Measurements from ENCODE around the gene PRKN. TPM values are rescaled to one million over a fixed set of nuclear protein-coding genes. Genes with fewer than 3 reads are reported as not detected.

Gene PRKN
- total RNA-seq, 1 donor from 2014 or later = 0.93 TPM

DNA sequence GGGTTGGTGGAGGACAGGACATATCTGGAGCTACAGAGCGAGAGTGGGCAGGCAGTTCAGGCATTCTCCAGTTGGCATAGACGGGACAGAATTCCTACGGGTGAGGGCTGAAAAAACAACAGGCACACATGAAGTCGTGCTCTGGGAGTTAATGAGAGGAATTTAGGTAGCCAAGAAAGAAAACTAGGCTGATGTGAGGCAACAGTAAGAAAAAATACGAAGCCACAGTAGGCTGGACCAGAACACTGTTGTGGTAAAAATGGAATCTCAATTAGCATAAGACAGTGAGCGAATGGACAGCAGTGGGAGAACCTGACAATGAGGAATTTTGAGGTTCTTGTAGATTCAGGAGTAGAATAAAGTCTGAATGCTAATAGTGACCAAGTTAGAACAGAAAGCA lies 965.6 kb downstream of the PRKN start:
- no peak for DNase-seq (ENCODE audit: extremely low read depth, low read depth, low spot score)

DNA sequence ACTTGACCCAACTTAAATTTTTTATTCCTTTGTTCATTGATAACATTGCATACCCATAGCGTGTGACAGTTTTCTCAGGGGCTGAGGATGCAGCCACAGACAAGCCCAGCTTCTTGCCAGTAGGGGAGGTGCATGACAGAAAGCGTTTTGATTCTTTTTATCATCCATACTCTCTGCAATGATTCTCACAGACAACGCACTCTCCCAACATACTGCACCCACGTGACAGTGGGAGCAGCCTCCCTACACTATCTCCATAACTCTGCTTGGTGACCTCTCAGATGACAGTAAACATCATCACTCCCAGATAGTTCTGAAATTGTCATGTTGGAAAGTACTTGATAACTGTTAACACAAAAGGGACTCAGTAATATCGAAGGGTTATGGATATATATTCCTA lies 972.5 kb downstream of the PRKN start:
- no peak for DNase-seq (ENCODE audit: extremely low read depth, low read depth, low spot score)

DNA sequence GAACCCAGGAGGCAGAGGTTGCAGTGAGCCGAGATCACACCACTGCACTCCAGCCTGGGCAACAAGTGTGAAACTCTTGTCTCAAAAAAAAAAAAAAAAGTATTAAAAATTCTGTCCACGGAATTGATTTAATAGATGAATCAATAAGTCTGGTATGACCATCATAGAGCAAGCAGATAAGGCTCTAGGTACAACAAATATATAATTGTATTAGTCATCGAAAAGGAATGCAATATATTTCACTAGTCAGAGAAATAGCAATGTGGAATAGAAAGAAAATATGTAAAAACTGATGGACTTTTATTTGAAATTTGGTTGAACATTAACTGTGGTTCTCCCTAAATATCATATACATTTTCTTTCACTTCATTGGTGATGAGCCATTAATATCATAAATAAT lies 976.9 kb downstream of the PRKN start:
- no peak for DNase-seq (ENCODE audit: extremely low read depth, low read depth, low spot score)

DNA sequence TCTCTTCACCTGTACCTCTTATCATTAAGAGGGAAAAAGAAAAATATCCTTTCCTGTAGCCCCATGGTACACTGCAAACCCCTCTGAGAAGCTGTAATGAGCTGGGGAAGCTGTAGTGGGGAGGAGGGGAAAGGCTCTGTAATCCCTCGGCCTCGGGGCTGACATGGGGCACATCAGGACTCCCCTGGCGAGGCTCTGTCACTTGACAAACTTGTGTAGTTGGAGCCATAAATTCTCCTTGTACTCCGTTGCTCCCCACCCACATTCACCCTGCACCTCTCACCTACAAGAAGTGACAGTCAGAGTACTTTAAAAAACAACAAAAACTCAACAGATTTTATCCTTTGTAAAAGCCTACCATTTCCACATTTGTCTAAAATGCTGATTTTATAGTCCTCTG lies 978.0 kb downstream of the PRKN start:
- no peak for DNase-seq (ENCODE audit: extremely low read depth, low read depth, low spot score)

DNA sequence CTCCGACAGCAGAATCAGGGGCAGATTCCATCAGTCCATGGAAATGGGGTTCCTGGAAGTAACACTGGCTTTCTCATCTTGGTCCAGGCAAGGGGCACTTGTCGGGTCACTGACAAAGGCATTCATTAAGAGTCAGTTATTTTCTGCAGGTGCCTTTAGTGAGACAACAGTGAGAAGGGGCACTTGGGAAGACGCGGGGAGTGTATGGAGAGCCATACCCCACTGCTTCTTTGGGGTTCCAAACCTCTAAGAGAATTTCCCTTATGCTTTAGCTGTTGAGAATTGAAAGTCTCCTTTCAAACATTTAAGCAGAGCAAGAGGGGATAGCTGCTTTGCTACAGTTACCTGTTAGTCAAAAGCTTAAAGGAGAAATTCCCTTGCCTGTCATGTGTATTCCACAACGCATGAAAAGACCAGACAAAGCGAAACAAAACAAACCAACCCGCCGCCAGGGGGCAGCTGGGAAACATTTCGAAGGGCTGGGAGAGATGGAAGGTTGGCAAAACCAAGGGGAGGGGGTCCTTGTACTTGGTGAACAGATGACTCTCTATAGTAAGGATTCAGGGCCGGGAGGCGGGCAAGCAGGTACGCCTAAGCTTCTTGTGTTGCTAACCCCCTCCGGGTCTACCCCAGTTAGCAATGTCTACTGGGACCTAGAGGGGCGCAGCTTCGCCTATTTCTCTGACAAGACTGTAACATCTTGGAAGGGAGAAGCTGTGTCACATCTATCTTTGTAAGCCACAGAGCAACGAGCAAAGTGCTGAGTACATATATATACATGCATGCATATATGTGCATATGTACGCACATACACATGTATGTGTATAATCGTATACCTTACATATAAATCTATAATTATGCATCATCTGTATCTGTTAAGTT lies 978.8 kb downstream of the PRKN start:
- no peak for DNase-seq (ENCODE audit: extremely low read depth, low read depth, low spot score)

DNA sequence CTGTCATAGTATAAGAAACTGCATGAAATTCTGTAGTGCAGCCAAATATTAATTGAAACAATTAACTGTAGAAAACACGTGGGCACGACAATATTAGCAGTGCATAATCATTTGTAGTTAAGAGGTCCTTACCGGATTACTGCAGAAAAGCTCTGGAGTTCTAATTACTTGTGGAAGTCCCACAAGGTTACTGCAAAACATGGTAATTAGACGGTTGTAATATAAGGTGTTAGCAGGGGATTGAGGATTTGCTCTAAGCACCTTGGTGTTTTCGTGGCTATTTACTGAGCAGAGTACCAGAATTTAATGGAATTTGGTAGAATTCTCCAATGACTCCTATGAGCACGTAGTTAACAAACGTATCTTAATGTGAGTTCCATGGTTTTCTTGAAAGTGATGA lies 980.1 kb downstream of the PRKN start:
- DNase-seq (ENCODE audit: extremely low read depth, low read depth, low spot score) = no peak

DNA sequence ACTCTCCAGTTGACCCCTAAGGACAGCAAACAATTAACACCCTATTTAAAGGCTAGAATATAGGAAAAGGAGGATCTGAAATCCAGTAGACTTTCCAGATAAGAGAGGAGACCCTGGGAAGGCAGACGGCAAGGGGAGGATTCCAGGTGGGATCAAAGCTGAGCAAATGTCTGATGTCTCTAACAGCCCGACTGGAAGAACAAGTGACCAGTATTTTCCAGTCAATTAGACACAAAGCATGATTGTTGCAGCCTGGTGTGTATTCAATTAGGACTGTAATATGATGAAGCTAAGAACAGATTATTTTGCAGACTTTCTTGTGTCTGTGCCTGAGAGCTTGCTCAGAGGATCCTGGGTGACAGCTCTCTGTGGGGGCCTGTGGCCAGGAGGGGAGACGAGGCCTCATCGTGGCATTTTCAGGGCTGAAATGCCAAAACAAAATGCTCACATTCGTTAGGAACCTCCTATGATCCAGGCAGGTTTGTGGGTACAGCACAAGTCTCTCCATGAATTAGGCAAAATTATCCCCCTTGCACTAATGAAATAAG lies 981.9 kb downstream of the PRKN start:
- no peak for DNase-seq (ENCODE audit: extremely low read depth, low read depth, low spot score)

DNA sequence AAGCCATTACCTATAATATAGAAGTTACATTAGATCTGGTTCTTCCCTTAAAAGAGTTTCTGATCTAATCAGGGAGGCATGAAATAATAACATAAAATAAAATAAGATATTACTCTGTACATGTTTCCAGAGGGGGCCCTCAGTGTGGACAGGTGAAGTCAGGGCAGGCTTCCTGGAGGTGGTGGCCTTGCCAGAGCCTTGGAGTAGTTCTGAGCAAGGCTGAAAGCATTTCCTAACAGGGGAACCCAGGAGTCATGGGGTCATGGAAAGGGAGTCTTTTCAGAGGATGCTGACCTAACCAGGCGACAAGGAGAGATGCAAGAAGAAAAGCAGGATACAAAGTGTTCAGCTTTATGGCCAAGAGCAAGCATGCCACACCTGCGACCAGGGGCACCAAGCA lies 982.4 kb downstream of the PRKN start:
- DNase-seq (ENCODE audit: extremely low read depth, low read depth, low spot score) = no peak

DNA sequence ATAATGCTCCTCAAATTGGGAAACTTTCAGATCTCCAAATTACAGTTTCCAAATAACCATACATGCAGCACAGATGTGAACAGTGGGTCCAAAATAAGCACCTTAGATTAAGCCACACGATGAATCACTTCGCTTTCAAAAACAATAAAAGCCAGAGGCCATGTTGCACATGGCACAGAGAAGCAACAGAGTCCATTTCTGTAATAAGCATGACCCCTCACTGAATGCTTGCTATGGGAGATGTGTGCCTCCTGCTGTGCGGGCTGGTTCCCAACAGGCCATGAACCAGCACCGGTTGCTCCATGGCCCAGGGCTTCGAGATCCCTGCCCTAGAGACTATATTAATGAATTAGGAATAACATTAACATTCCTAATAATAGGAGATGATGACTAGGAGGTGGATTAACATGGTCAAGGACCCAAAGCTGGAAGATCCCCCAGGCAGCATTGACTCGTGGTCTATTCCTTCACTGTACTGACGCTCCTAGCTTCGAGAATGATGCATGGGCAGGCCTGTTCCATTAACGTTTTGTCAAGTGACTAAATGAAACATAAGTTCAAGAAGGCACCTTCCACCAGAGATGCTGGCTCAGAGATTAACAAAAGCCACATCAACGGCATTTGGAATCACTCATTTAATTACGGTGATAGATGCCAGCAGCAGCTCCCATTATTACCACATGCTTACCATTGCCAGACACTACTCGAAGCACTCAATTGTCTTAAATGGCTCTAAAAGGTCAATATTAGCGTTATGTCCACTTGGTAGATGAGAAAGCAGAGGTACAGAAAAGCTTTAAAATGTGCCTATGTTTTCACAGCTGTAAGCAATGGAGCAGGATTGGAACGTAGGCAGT lies 983.1 kb downstream of the PRKN start:
- DNase-seq (ENCODE audit: extremely low read depth, low read depth, low spot score) = no peak

DNA sequence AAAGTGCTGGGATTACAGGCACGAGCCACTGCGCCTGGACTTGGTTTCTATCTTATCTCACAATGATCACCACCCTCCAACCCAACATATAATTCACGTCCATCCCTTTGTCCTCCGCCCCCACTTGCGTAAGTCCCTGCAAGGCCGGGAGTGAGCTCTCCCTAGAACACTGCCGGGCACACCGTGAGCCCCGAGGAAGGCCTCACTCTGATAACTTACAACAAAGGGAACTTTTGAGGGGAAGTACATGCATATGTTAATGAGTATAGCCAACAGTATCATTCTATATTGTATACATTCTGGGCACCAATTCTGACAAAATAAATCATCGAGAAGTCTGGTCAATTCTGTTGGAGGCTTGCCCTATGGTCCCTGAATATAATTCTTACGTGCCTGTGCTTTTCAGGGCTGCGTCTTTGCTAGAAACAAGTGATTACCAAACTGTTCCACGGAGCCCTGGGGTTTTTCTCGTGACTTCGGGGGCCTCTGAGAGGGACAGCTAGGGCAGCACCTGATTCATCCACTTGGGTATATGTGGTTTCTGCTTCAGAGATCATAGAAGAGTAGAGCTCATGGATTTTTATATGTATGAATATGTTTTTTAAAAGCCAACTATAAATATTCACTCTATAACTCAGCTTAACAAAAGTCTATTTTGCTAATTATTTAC lies 983.9 kb downstream of the PRKN start:
- no peak for DNase-seq (ENCODE audit: extremely low read depth, low read depth, low spot score)

DNA sequence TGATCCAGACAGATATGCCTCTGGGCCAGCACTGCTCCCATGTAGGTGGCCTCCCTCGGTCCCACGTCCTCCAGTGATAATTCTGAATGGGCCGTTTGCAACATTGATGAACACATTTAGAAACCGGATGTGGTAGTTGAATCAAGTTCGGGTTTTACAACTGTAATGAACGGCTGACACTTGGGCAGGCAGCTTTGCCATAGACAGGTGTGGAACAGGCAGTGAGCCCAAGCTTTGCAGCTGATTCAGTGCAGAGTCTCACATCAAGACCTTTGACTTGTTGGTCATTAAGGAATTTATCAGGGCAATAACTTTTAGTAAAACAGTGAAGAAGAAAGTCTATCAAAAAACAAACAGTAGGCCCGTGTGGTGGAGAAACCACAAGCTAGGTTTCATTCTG lies 987.1 kb downstream of the PRKN start:
- no peak for DNase-seq (ENCODE audit: extremely low read depth, low read depth, low spot score)

DNA sequence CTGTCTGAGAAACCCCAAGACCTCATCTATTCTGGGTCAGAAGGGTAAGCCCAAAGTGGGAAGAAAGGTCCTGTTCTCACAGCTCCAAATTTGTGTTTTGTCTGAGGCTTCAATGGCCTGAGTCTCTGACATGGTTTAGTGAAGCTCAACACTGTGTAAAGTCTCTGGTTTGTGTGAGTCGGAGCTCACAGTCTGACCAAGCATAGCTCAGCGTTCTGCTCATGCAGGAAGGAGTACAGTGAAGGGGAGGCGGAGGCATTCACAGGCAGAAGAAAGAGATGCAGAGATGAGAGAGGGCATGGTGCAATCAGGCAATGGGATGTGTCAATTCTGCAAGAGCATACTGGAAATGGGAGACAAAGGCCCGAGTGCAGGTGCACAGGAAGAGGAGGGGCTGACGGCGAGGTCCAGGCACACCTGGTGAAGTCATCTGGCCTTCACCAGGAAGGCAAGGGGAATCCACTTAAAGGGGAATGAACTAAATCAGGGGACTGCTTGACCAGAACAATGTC lies 990.7 kb downstream of the PRKN start:
- no peak for DNase-seq (ENCODE audit: extremely low read depth, low read depth, low spot score)

DNA sequence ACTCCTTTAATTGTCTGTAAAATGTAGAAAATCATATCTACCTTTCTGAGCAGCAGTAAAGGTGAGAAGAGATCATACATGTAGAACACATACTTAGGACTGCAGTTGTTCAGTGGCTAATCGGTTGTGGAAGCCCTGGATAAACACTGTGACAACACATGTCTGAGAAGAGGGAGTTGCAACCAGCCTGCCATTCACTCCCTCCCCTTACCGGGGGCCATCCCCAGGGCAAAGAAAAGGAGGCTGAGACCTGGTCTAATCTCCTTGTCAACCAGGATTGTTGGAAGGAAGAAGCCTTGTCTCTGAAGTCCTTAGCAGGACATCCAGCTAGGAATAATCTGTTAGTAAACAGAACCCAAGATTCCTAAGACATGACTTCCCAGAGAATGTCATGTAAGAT lies 991.2 kb downstream of the PRKN start:
- no peak for DNase-seq (ENCODE audit: extremely low read depth, low read depth, low spot score)

DNA sequence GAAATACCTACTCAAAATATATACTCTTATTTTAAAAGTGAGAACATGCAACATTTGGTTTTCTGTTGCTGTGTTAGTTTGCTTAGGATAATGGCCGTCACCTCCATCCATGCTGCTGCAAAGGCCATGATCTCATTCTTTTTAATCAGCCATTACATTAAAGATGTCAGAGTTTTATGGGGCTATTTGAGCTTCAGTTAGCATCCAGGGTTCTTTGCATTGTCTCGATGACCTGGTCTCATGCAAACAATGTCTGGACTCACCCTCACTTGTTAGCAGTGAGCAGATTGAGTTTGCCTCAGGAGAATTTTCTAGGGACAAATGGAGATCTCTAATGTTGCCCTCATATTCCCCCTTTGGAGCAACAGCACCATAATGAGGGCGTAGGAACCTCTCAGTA lies 995.0 kb downstream of the PRKN start:
- no peak for DNase-seq (ENCODE audit: extremely low read depth, low read depth, low spot score)

DNA sequence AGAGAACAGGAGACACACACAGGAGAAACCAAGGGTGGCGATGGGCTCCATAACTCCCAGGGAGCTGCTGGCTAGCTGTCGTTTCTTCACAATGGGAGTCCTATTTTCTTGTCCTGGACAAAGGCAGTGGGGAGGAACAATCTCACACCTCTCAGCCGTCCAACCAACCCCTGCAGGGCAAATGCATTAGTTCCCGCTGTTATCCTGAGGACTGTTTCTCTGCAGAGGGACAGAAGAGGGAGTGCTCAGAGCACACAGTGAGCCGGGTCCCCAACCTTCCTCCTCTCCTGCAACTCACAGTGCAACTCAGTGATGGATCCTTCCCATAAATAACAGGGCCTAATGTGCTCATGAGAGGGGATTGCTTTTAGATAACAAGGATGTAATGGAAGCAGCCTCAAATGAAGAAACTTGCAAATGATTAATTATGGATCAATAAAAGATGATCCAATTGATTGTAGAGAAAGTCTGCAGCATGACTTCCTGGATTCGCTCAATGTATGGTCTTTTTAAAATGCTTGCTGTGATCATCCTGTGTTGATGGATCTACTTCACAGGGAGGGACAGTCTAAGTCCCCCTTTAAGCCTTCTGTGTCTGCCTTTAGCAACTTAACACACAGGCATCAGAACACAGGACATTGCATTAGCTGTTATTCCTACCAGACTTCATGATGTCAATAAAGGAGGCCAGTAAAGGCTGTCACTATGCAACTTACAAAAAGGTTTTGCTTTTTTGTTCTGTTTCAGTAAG lies 1000.3 kb downstream of the PRKN start:
- no peak for DNase-seq (ENCODE audit: extremely low read depth, low read depth, low spot score)

DNA sequence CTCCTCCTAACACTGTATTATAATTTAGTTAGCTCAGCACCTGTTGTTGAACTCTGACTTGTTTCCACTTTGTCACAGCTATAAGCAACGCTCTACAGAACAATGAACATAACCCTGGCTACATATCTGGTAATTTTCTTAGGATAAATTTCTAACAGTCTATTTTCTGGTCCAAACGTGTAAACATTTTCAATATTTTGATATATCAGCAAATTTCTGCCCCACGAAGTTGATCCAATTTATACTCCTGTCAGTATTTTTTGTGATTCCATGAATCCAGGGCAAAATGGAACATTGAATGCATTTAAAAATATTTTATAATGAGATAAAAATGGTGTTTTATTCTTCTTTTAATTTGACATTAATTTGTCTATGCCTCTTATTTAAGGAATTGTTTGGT lies 1005.2 kb downstream of the PRKN start:
- DNase-seq (ENCODE audit: extremely low read depth, low read depth, low spot score) = no peak

DNA sequence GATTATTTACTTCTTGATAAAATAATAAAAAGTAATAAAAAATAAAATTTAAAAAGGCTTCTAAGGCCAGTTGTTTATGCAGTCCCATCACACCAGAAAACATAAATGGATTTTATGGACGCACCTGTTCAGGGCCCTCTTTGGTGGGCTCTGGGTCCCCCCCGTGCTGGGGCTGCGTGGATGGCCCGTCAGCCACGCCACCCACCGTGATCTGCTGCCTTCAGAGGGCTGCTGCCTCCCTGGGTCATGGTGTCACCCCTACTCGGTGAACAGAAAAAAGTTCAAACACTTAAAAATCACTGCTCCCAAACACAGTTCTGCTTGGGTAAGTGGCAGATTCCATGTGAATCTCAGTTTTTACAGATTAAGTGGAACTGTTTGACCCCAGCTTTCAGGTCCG lies 1006.1 kb downstream of the PRKN start:
- DNase-seq (ENCODE audit: extremely low read depth, low read depth, low spot score) = no peak

DNA sequence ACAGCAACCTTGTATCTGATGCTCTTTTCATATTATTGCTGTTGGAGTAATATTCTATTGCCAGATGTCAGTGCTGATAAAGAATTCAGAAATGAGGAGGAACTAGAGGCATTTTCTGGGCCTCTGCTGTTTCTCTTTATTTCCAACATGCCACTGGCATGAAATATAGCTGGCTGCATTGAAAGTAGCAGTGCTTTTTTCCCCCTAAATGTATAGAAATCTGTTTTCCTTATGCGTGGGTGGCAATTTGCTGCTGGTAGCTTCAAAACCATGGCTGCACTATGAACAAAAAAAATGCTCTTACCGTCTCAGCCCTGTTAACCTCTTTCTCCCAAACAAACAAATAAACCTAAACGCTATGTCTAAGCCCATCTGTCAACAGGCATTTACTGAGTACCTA lies 1011.4 kb downstream of the PRKN start:
- no peak for DNase-seq (ENCODE audit: extremely low read depth, low read depth, low spot score)

DNA sequence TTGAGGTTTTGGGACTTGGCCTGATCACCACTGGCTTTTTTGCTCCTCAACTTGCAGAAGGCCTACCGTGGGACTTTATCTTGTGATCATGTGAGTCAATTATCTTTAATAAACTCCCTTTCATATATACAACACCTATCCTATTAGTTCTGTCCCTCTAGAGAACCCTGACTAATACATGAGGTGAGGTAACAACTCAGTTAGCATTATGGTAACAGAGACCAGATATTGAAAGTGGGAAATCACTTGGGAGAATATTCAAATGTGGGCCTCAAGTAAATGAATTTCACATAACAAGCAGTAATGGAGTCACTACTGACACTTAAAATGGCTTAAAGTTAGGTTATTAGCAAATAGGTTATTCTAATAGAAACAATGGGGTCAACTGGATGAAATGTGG lies 1015.6 kb downstream of the PRKN start:
- no peak for DNase-seq (ENCODE audit: extremely low read depth, low read depth, low spot score)

DNA sequence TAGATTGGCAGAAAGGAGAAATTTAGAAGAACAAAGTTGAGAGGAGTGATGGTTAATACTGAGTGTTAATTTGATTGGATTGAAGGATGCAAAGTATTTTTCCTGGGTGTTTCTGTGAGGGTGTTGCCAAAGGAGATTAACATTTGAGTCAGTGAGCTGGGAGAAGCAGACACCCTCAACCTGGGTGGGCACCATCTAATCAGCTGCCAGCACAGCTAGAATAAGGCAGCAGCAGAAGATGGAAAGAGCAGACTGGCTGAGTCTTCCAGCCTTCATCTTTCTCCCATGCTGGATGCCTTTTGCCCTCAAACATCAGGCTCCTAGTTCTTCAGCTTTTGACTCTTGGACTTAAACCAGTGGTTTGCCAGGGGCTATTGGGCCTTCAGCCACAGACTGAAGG lies 1016.1 kb downstream of the PRKN start:
- no peak for DNase-seq (ENCODE audit: extremely low read depth, low read depth, low spot score)

Data from glomerular endothelial cell (primary cell).